ENCODE measurements around the gene PODXL. TPM values are rescaled to one million over a fixed set of nuclear protein-coding genes. Genes with fewer than 3 reads are reported as not detected.
A peak's percentile ranks its signal among the peaks of the same experiment; 100 is the strongest.

Gene PODXL
- total and polyA plus RNA-seq, 2 experiments from 2014 or later: 24.1 to 58.5 TPM

GRCh38 chr7:131548371-131548770 lies 8.1 kb downstream of the PODXL start:
- Histone ChIP-seq H3K4me1 (ENCODE audit: low read depth) (peaks cover 22% of the 10 kb centered on the region), H3K27me3 (no peaks in the 10 kb centered on the region), H3K27ac (no peak overlapping the region), H3K9me3 (ENCODE audit: low read depth) (no peaks in the 10 kb centered on the region), H3K36me3 (no peaks in the 10 kb centered on the region), H3K4me3 (no peak overlapping the region)
- no peak for TF ChIP-seq CTCF (IDR thresholded peaks at IDR 0.05; ENCODE audit: low read depth, low read length)
- DNase-seq (ENCODE audit: low read depth in 1 of 2, low spot score in 1 of 2): no peak

- H3K36me3 ChIP-seq: no peaks in the 10 kb centered on the region
Observed at GRCh38 chr7:131547589-131547988, 8.8 kb downstream of the PODXL start.

GRCh38 chr7:131546583-131547141 lies 9.8 kb downstream of the PODXL start:
- H3K27ac ChIP-seq: no peak overlapping the region
- H3K4me1 ChIP-seq (ENCODE audit: low read depth): peaks cover 22% of the 10 kb centered on the region
- H3K9me3 ChIP-seq (ENCODE audit: low read depth): no peaks in the 10 kb centered on the region
- no peak overlapping the region for H3K4me3 ChIP-seq
- no peaks in the 10 kb centered on the region for H3K36me3 ChIP-seq
- DNase-seq (ENCODE audit: low read depth in 1 of 2, low spot score in 1 of 2): peak in 1 of 2 donors; percentile 52
- no peaks in the 10 kb centered on the region for H3K27me3 ChIP-seq
- TF ChIP-seq CTCF (IDR thresholded peaks at IDR 0.05; ENCODE audit: low read depth, low read length): peak; percentile 72

More at GRCh38 chr7:131547589-131547988, 8.8 kb downstream of the PODXL start:
- DNase-seq (ENCODE audit: low read depth in 1 of 2, low spot score in 1 of 2): no peak
- Histone ChIP-seq H3K4me3 (no peak overlapping the region), H3K27me3 (no peaks in the 10 kb centered on the region), H3K27ac (no peak overlapping the region), H3K4me1 (ENCODE audit: low read depth) (peaks cover 22% of the 10 kb centered on the region), H3K9me3 (ENCODE audit: low read depth) (no peaks in the 10 kb centered on the region)
- no peak for TF ChIP-seq CTCF (IDR thresholded peaks at IDR 0.05; ENCODE audit: low read depth, low read length)

GRCh38 chr7:131546126-131546525 lies 10.3 kb downstream of the PODXL start:
- H3K27ac ChIP-seq: peak overlapping the region; percentile 68
- H3K4me3 ChIP-seq: no peak overlapping the region
- no peaks in the 10 kb centered on the region for H3K27me3 ChIP-seq
- no peak for DNase-seq (ENCODE audit: low read depth in 1 of 2, low spot score in 1 of 2)
- H3K36me3 ChIP-seq: no peaks in the 10 kb centered on the region
- TF ChIP-seq CTCF (IDR thresholded peaks at IDR 0.05; ENCODE audit: low read depth, low read length): no peak
- H3K9me3 ChIP-seq (ENCODE audit: low read depth): no peaks in the 10 kb centered on the region
- H3K4me1 ChIP-seq (ENCODE audit: low read depth): peaks cover 17% of the 10 kb centered on the region

GRCh38 chr7:131544449-131545301 lies 11.8 kb downstream of the PODXL start:
- Histone ChIP-seq H3K36me3 (no peaks in the 10 kb centered on the region), H3K4me1 (ENCODE audit: low read depth) (peaks cover 17% of the 10 kb centered on the region), H3K4me3 (no peak overlapping the region), H3K27ac (peak overlapping the region; percentile 68), H3K27me3 (no peaks in the 10 kb centered on the region), H3K9me3 (ENCODE audit: low read depth) (no peaks in the 10 kb centered on the region)
- peak; percentile 32 for TF ChIP-seq CTCF (IDR thresholded peaks at IDR 0.05; ENCODE audit: low read depth, low read length)
- peak; percentile 35 to 73 for DNase-seq (ENCODE audit: low read depth in 1 of 2, low spot score in 1 of 2)
